ENCODE measurements around the gene RORB.

Gene RORB

DNA sequence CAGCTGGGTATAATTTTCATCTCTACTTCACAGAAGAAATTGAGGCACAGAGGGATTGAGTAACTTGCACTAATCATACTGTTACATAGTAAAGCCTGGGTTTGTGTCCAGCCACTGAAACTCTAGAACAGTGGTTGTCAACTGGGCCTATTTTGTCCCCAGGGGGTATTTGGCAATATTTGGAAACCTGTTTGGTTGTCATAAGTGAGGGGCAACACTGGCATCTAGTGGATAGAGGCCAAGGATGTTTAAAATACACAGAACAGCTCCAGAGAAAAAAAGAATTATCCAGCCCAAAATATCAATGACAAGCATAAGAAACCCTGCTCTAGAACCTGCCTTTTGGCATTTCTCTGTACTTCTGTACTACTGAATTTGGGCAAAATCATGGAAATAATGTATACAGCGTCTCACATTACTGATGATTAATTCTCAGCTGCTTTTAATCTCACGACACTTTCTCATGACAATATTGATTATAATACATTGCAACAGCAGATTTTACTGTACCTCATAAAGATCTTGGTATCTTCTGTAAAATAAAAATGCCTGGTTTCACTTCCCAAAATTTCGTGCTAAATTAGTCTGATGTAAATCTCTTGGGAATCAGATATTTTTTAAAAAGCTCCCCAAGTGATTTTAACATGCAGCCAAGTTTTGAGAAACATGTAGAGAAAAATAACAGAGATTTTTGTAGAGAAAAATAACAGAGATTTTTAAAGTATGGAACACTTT lies 112.7 kb downstream of the RORB start:
- no peak for DNase-seq

DNA sequence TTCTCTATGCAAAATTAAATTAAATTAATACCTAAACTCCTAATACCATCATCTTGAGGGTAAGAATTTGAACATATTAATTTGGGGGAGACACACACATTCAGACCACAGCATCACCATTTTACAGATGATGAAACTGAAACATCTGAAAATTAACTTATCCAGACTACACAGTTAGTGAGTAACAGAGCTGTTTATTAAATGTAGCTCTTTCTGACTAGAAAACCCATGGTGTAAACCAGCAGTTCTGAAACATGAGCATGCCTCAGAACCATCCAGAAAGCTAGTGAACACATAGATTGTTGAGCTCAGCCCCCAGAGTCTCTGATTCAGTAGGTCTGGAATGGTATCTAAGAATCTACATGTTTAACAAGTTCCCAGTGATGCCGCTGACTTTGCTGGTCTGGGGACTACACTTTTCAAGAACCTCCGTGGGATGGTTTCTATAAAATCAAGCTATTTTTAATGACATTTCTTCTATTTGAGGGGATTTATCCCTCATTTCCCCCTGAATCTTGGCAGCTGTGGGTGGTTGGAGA lies 113.5 kb downstream of the RORB start:
- DNase-seq: no peak

DNA sequence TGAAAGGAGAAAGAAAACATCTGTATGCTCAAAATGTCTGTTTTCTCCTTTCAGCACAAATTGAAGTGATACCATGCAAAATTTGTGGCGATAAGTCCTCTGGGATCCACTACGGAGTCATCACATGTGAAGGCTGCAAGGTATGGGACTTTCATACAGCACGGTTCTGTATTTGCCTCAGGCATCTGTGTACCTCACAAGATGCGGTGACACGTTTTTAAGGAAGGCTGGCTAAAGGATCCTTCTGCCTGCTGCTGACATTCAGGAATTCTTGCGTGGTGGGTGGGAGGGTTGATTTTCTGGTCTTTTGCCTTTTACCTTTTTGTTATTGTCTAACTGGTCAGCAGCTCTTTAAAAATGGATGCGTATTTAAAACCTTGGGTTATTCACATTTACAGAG lies 133.1 kb downstream of the RORB start:
- DNase-seq: no peak

- DNase-seq: no peak
Observed at GRCh38 chr9:74639112-74639511, 142.0 kb downstream of the RORB start.

- no peak for DNase-seq
Observed at GRCh38 chr9:74642376-74642775, 145.2 kb downstream of the RORB start.

- no peak for DNase-seq
Observed at GRCh38 chr9:74643303-74643923, 146.3 kb downstream of the RORB start.

DNA sequence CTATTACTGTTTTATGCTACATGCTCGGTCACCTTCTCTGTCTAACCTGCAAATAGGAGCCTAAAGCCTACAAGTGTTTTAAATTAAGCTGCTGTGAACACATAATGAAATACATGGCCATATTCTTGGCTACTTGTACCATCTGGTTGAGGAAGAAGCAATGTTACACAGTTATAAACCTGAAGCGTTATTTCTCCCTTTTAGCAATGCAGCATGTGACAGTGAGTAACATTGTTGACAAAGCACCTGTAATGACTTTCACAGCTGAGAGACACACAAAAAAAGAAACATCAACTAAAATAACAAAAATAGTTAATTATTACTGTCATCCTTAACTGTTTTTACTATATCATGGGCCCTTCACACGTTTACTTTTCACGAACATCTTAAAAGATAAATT lies 146.9 kb downstream of the RORB start:
- no peak for DNase-seq

GRCh38 chr9:74645007-74645639 lies 148.0 kb downstream of the RORB start:
- DNase-seq: no peak

DNA sequence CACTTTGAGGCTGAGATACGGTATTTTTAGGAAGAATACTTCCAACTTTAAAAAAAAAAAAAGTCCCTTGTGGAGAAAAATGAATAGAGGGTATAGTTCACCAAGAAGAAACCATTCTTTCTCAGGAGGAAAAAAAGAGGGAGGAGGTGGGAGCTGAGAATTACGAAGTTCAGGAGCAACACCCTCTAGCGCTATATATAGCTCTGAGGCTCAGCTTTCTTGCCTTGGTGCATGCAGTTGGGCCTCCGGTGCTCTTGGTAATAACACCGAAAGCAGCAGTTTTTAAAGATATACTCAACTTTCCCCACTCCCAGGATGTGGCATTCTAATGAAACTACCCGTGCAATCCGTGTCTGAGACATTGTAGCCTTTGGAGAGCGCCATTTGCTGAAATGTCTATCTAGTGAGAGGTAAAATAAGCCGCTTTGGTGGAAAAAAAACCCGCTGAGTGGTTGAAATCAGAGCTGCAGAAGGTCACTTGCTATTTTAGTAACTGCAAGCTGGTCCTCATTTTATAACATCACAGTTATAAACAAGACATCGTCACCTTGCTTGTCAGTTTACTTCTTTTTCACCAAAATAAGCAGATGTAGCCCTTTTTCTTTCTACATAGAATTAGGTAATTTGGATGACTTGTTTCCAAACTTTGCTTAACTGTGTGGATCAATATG lies 156.4 kb downstream of the RORB start:
- no peak for DNase-seq

DNA sequence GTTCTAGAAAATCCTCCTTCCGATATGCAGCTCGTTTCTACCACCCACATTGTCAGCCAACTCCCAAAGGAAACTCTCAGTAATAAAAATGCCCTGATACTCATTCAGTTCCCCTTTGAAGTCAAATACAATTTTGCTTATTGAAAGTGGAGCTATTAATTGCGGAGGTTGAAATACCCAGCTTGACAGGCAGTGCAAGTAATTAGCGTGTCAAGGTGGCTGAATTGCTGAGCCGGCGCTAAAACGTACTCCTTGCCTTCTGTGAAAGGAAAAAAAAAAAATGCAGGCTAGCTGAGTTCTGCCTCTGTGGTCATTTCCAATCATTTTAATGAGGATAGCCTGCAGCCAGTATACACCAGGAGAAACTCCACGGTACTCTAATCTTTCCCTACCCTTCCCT lies 165.5 kb downstream of the RORB start:
- DNase-seq: no peak

DNA sequence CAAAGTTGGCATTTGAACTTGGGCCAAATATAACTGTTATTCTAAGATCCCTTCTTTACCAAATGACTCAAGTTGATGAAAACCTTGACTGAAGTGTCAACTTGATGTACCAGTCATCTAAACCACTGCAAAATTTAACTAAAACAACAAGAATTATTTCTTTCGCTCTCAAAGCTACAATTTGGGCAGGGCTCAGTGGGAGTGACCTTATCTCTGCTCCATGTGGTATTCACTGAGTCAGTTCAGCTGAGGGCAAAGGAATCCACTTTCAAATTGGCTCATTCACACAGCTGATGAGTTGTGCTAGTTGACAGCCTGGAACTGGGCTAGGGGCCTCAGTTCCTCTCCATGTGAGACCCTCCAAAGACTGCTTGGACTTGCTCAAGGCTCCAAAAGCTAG lies 166.3 kb downstream of the RORB start:
- no peak for DNase-seq

- no peak for DNase-seq
Observed at GRCh38 chr9:74666625-74667316, 169.6 kb downstream of the RORB start.

- no peak for DNase-seq
Observed at GRCh38 chr9:74672237-74672636, 175.1 kb downstream of the RORB start.

DNA sequence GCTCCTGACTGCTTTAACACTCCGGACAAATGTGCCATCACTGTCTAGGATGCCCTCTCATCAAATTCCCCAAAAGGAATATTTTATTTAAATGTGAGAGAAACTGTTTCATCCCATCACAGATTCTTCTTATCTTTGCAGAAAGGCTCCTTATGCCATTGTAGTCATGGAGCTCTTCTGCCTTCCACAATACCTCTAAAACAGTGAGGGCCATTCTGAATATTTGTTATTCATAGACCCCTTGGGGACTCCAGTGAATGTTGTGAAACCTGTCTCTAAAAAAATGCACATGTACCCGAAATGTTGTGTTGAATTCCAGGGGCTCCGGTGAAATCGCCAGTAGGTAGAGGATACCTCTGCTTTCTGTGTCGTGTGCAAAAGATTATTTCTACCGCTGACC lies 176.9 kb downstream of the RORB start:
- DNase-seq: no peak

GRCh38 chr9:74681906-74682305 lies 184.8 kb downstream of the RORB start:
- no peak for DNase-seq

DNA sequence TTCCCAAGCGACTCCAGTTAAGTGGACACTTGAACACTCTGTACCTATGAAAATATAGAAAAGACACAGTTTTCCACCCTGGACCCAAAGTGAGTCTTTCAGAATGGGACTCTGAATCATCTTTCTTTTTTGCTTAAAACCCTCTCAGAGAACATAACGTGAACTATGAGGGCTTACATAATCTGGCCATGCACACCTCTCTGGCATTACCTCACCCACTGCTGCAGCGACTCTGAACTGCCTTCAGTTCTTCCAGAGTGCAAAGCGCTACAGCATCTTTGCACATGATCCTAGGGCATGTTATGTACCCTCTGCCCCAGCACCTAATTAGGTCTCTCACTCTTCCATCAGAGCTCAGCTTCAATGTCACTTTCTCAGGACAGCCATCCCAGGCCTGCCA lies 186.2 kb downstream of the RORB start:
- DNase-seq: no peak

DNA sequence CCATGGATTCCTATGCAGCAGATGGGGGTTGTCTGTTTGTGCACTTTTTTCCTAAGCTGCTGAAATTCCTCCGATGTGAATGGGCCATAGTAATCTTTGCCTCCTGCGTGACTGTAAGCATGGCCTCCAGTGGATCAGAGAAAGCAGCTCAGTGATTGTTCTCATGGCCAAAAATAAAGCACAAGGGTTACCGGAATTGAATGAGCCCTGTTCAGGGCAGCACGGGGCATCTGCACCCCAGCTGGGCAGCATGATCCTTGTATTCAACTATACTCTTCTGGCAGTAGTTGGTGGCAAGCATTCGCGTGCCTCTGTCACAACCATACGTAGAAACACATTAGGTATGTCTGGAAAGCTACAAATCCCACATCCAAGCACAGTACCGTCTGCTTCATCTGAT lies 193.9 kb downstream of the RORB start:
- no peak for DNase-seq

- no peak for DNase-seq
Observed at GRCh38 chr9:74696520-74696919, 199.4 kb downstream of the RORB start.

DNA sequence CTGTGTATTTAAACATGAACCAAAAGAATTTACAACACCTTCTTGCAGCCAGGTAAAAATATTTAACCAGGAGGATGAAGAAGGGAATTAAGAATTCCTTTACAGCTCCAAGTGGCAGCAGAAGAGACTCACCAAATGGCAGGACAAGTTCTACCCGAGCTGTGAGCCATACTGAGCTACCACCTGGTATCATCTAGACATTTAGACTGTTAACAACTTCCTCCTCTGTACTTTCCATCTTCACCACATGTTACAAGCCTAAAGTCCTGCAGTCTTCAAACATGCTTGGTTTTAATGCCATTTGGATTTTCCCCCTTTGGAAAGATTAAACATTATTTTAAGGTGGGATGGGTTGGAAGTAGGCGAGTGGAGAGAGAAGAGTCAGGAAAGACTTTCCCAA lies 200.4 kb downstream of the RORB start:
- no peak for DNase-seq

GRCh38 chr9:74711341-74711740 lies 214.2 kb downstream of the RORB start:
- DNase-seq: no peak

GRCh38 chr9:74718709-74719108 lies 221.6 kb downstream of the RORB start:
- DNase-seq: no peak

- DNase-seq: no peak
Observed at GRCh38 chr9:74719306-74719705, 222.2 kb downstream of the RORB start.

All from inflammatory macrophage treated with lipopolysaccharide for 4 hours (primary cell).